GM12891 (cell line): ENCODE measurements around the gene CILP2.

Experiments
- POLR2A ChIP-seq: IDR thresholded peaks from 2 replicates; pipeline ENCODE4 v1.6.1; 2011; ENCODE audit warnings: low read depth, low read length, control low read depth
- POLR2AphosphoS5 ChIP-seq: IDR thresholded peaks from 2 replicates; pipeline ENCODE4 v1.6.1; 2011; ENCODE audit warnings: low read depth, low read length, control low read depth
- POU2F2 ChIP-seq: IDR thresholded peaks from 2 replicates; pipeline ENCODE4 v1.6.1; 2011; ENCODE audit warnings: low read depth, mild to moderate bottlenecking, control low read depth, low read length, moderate library complexity
- TAF1 ChIP-seq: IDR thresholded peaks from 2 replicates; pipeline ENCODE4 v1.6.1; 2011; ENCODE audit warnings: low read depth, low read length, control low read depth

- TF ChIP-seq POLR2AphosphoS5 = no peak
- peak; percentile 92 for TF ChIP-seq POU2F2
- no peak for TF ChIP-seq POLR2A
- peak; percentile 37; the same call in 1 of the 2 replicates for TF ChIP-seq TAF1
Measured at GRCh38 chr19:19488875-19489690, 49.0 kb upstream of the CILP2 start.
